ENCODE measurements around the gene CNPY2. TPM values are rescaled to one million over a fixed set of nuclear protein-coding genes. Genes with fewer than 3 reads are reported as not detected.
"Not testable (repeated sequence)": the region's sequence is repeated elsewhere in the genome, so short reads cannot be mapped to it uniquely, and the experiment has no call there.

CNPY2 gene
- total RNA-seq, result 100 to 1,000 TPM; 133 to 142 TPM

GRCh38 chr12:56315622-56316473, at the start of gene CNPY2:
Gene CNPY2 (minus strand): TSS chr12:56315988. CDS start chr12:56315217, 771 bp downstream.
- Mint-ChIP-seq H3K27me3 (no peaks in the 10 kb centered on the region), H3K9me3 (no peaks in the 10 kb centered on the region), H3K4me3 (peak within 1 kb of the TSS; percentile 98), H3K4me1 (peaks cover 17% of the 10 kb centered on the region), H3K27ac (peak within 1 kb of the TSS; percentile 97), H3K36me3 (peaks cover 23% of the 10 kb centered on the region)
- DNase-seq, result peak; percentile 93

- DNase-seq, result no peak
- no peaks in the 10 kb centered on the region for H3K9me3 Mint-ChIP-seq
- peaks cover 19% of the 10 kb centered on the region for H3K4me1 Mint-ChIP-seq
- peak within 1 kb of the TSS; percentile 94 for H3K4me3 Mint-ChIP-seq
- H3K27ac Mint-ChIP-seq, result peak within 1 kb of the TSS; percentile 97
- no peaks in the 10 kb centered on the region for H3K27me3 Mint-ChIP-seq
- no peaks in the 10 kb centered on the region for H3K36me3 Mint-ChIP-seq
These were observed 46.6 kb upstream of the CNPY2 start, which contains the start of gene APOF for GRCh38 chr12:56362130-56363059. Gene APOF (minus strand): TSS chr12:56362857. CDS start chr12:56362745, 112 bp downstream.

GRCh38 chr12:56361487-56362129, 45.8 kb upstream of the CNPY2 start:
- Mint-ChIP-seq H3K4me1 (peaks cover 20% of the 10 kb centered on the region), H3K4me3 (peak overlapping the region; percentile 94), H3K27ac (peak overlapping the region; percentile 97), H3K9me3 (no peaks in the 10 kb centered on the region), H3K27me3 (no peaks in the 10 kb centered on the region), H3K36me3 (no peaks in the 10 kb centered on the region)
- DNase-seq, result no peak

GRCh38 chr12:56359851-56360767, 44.3 kb upstream of the CNPY2 start, which contains the start of gene STAT2:
Gene STAT2 (minus strand): TSS chr12:56360107. CDS start chr12:56356571, 3,536 bp downstream.
- peaks cover 5% of the 10 kb centered on the region for H3K36me3 Mint-ChIP-seq
- DNase-seq, result peak; percentile 100
- H3K27ac Mint-ChIP-seq, result peak within 1 kb of the TSS; percentile 97
- peaks cover 21% of the 10 kb centered on the region for H3K4me1 Mint-ChIP-seq
- peak within 1 kb of the TSS; percentile 94 for H3K4me3 Mint-ChIP-seq
- no peaks in the 10 kb centered on the region for H3K27me3 Mint-ChIP-seq
- H3K9me3 Mint-ChIP-seq, result no peaks in the 10 kb centered on the region

- DNase-seq, result peak; percentile 9
- no peaks in the 10 kb centered on the region for H3K27me3 Mint-ChIP-seq
These were observed 43.2 kb upstream of the CNPY2 start for GRCh38 chr12:56358836-56359532.

GRCh38 chr12:56351325-56351724, 35.5 kb upstream of the CNPY2 start:
- no peak for DNase-seq
- Mint-ChIP-seq H3K9me3 (no peaks in the 10 kb centered on the region), H3K27me3 (no peaks in the 10 kb centered on the region), H3K27ac (no peak overlapping the region), H3K4me3 (no peak overlapping the region), H3K4me1 (no peaks in the 10 kb centered on the region), H3K36me3 (peaks cover 18% of the 10 kb centered on the region)

More at GRCh38 chr12:56358836-56359532, 43.2 kb upstream of the CNPY2 start:
- Mint-ChIP-seq H3K4me1 (peaks cover 21% of the 10 kb centered on the region), H3K9me3 (no peaks in the 10 kb centered on the region), H3K4me3 (peak overlapping the region; percentile 94), H3K27ac (peak overlapping the region; percentile 97), H3K36me3 (peaks cover 7% of the 10 kb centered on the region)

GRCh38 chr12:56350662-56351061, 34.9 kb upstream of the CNPY2 start:
- Mint-ChIP-seq H3K36me3 (peaks cover 16% of the 10 kb centered on the region), H3K27ac (no peak overlapping the region), H3K9me3 (no peaks in the 10 kb centered on the region), H3K4me3 (no peak overlapping the region), H3K4me1 (no peaks in the 10 kb centered on the region), H3K27me3 (no peaks in the 10 kb centered on the region)
- no peak for DNase-seq

GRCh38 chr12:56348776-56349175, 33.0 kb upstream of the CNPY2 start:
- no peak for DNase-seq
- no peak overlapping the region for H3K4me3 Mint-ChIP-seq
- no peaks in the 10 kb centered on the region for H3K9me3 Mint-ChIP-seq
- no peaks in the 10 kb centered on the region for H3K4me1 Mint-ChIP-seq
- H3K27me3 Mint-ChIP-seq, result no peaks in the 10 kb centered on the region
- H3K27ac Mint-ChIP-seq, result no peak overlapping the region
- H3K36me3 Mint-ChIP-seq, result peaks cover 18% of the 10 kb centered on the region

- not testable (repeated sequence) for DNase-seq, H3K27me3 Mint-ChIP-seq, H3K27ac Mint-ChIP-seq, H3K9me3 Mint-ChIP-seq, H3K4me1 Mint-ChIP-seq, H3K4me3 Mint-ChIP-seq
- H3K36me3 Mint-ChIP-seq, result peaks cover 25% of the 10 kb centered on the region
These were observed 31.5 kb upstream of the CNPY2 start for GRCh38 chr12:56347255-56347654.

GRCh38 chr12:56346675-56347074, 30.9 kb upstream of the CNPY2 start:
- H3K36me3 Mint-ChIP-seq, result peaks cover 29% of the 10 kb centered on the region
- H3K4me3 Mint-ChIP-seq, result no peak overlapping the region
- peak; percentile 12 for DNase-seq
- H3K27ac Mint-ChIP-seq, result no peak overlapping the region
- peaks cover under 1% of the 10 kb centered on the region for H3K4me1 Mint-ChIP-seq
- no peaks in the 10 kb centered on the region for H3K9me3 Mint-ChIP-seq
- no peaks in the 10 kb centered on the region for H3K27me3 Mint-ChIP-seq

- not testable (repeated sequence) for H3K27me3 Mint-ChIP-seq, H3K4me3 Mint-ChIP-seq, H3K9me3 Mint-ChIP-seq, H3K27ac Mint-ChIP-seq, DNase-seq
- H3K36me3 Mint-ChIP-seq, result peaks cover 35% of the 10 kb centered on the region
- peaks cover 34% of the 10 kb centered on the region for H3K4me1 Mint-ChIP-seq
These were observed 26.5 kb upstream of the CNPY2 start for GRCh38 chr12:56342290-56342689.

- H3K27me3 Mint-ChIP-seq, result no peaks in the 10 kb centered on the region
- peaks cover 39% of the 10 kb centered on the region for H3K4me1 Mint-ChIP-seq
- DNase-seq, result no peak
- no peak overlapping the region for H3K27ac Mint-ChIP-seq
- peaks cover 35% of the 10 kb centered on the region for H3K36me3 Mint-ChIP-seq
- no peaks in the 10 kb centered on the region for H3K9me3 Mint-ChIP-seq
- H3K4me3 Mint-ChIP-seq, result no peak overlapping the region
These were observed 25.8 kb upstream of the CNPY2 start for GRCh38 chr12:56341616-56342015.

- Mint-ChIP-seq H3K27me3 (no peaks in the 10 kb centered on the region), H3K4me1 (peaks cover 42% of the 10 kb centered on the region), H3K9me3 (no peaks in the 10 kb centered on the region), H3K27ac (peak overlapping the region; percentile 96), H3K4me3 (peak overlapping the region; percentile 87), H3K36me3 (peaks cover 30% of the 10 kb centered on the region)
- DNase-seq, result no peak
These were observed 23.3 kb upstream of the CNPY2 start for GRCh38 chr12:56339158-56339422.
